ENCODE measurements around the gene ARHGEF26. TPM values are rescaled to one million over a fixed set of nuclear protein-coding genes. Genes with fewer than 3 reads are reported as not detected.

ARHGEF26 gene
- polyA plus RNA-seq, 3 donors: 0.05 TPM; not detected in 2

GRCh38 chr3:154217671-154218070, 96.5 kb downstream of the ARHGEF26 start:
- Mint-ChIP-seq H3K36me3 (no peaks in the 10 kb centered on the region), H3K9me3 (peaks cover 0 to 9% (median 2%) of the 10 kb centered on the region in 7 donors), H3K27me3 (ENCODE audit: low read depth in 3 of 3) (peaks cover 0 to 3% (median 0%) of the 10 kb centered on the region in 3 donors), H3K4me1 (peaks cover 7% of the 10 kb centered on the region), H3K27ac (no peak overlapping the region), H3K4me3 (no peak overlapping the region)
- no peak overlapping the region for H3K27ac ChIP-seq (ENCODE audit: low read depth in 1 of 2, low read length in 2 of 2)
- no peaks in the 10 kb centered on the region for H3K36me3 ChIP-seq (replicated peaks in 1 of 2; ENCODE audit: control insufficient read depth in 1 of 2, insufficient read depth in 2 of 2, low read length in 2 of 2)
- H3K4me2 ChIP-seq (replicated peaks; ENCODE audit: extremely low read depth, low read length, poor library complexity, severe bottlenecking): no peak overlapping the region
- no CpG with 5 or more reads among the region's 6 CpGs for WGBS (ENCODE audit: insufficient coverage)
- intact Hi-C loops (cut with micrococcal nuclease): no loop called here
- no peak overlapping the region for H3K9ac ChIP-seq (ENCODE audit: insufficient read depth, low read length, poor library complexity, severe bottlenecking)
- TF ChIP-seq CTCF (IDR thresholded peaks at IDR 0.05): no peak
- no peaks in the 10 kb centered on the region for H4K20me1 ChIP-seq (ENCODE audit: insufficient read depth, low read length)
- H3K4me3 ChIP-seq (replicated peaks in 1 of 3; ENCODE audit: low read depth in 2 of 3, low read length in 3 of 3): no peak overlapping the region
- H3K79me2 ChIP-seq (ENCODE audit: insufficient read depth, low read length): no peaks in the 10 kb centered on the region
- H3K9me3 ChIP-seq (replicated peaks in 1 of 2; ENCODE audit: control insufficient read depth in 1 of 2, insufficient read depth in 1 of 2, low read length in 2 of 2): no peaks in the 10 kb centered on the region
- no peaks in the 10 kb centered on the region for H3K27me3 ChIP-seq (ENCODE audit: control insufficient read depth in 2 of 2, insufficient read depth in 2 of 2, low read length in 2 of 2)
- no peaks in the 10 kb centered on the region for H3K4me1 ChIP-seq (ENCODE audit: control insufficient read depth in 1 of 2, insufficient read depth in 2 of 2, low read length in 2 of 2)
- H2AFZ ChIP-seq (ENCODE audit: insufficient read depth, low read depth, low read length, poor library complexity, severe bottlenecking): no peak overlapping the region
- DNase-seq: no peak

GRCh38 chr3:154218728-154219127, 97.5 kb downstream of the ARHGEF26 start:
- H3K4me3 Mint-ChIP-seq: no peak overlapping the region
- H3K36me3 ChIP-seq (replicated peaks in 1 of 2; ENCODE audit: control insufficient read depth in 1 of 2, insufficient read depth in 2 of 2, low read length in 2 of 2): no peaks in the 10 kb centered on the region
- DNase-seq: no peak
- no peak for TF ChIP-seq CTCF (IDR thresholded peaks at IDR 0.05)
- no peaks in the 10 kb centered on the region for H3K27me3 ChIP-seq (ENCODE audit: control insufficient read depth in 2 of 2, insufficient read depth in 2 of 2, low read length in 2 of 2)
- no peaks in the 10 kb centered on the region for H3K36me3 Mint-ChIP-seq
- H3K79me2 ChIP-seq (ENCODE audit: insufficient read depth, low read length): no peaks in the 10 kb centered on the region
- H3K4me1 Mint-ChIP-seq: peaks cover 11% of the 10 kb centered on the region
- WGBS (ENCODE audit: insufficient coverage): no CpG with 5 or more reads among the region's 1 CpG
- no peaks in the 10 kb centered on the region for H3K4me1 ChIP-seq (ENCODE audit: control insufficient read depth in 1 of 2, insufficient read depth in 2 of 2, low read length in 2 of 2)
- H3K4me3 ChIP-seq (replicated peaks in 1 of 3; ENCODE audit: low read depth in 2 of 3, low read length in 3 of 3): no peak overlapping the region
- peaks cover 0 to 9% (median 2%) of the 10 kb centered on the region in 7 donors for H3K9me3 Mint-ChIP-seq
- H4K20me1 ChIP-seq (ENCODE audit: insufficient read depth, low read length): no peaks in the 10 kb centered on the region
- H3K9me3 ChIP-seq (replicated peaks in 1 of 2; ENCODE audit: control insufficient read depth in 1 of 2, insufficient read depth in 1 of 2, low read length in 2 of 2): no peaks in the 10 kb centered on the region
- H3K27me3 Mint-ChIP-seq (ENCODE audit: low read depth in 3 of 3): peaks cover 0 to 3% (median 0%) of the 10 kb centered on the region in 3 donors
- intact Hi-C loops (cut with micrococcal nuclease): no loop called here
- no peak overlapping the region for H3K27ac ChIP-seq (ENCODE audit: low read depth in 1 of 2, low read length in 2 of 2)
- H3K27ac Mint-ChIP-seq: no peak overlapping the region
- H3K4me2 ChIP-seq (replicated peaks; ENCODE audit: extremely low read depth, low read length, poor library complexity, severe bottlenecking): no peak overlapping the region
- no peak overlapping the region for H2AFZ ChIP-seq (ENCODE audit: insufficient read depth, low read depth, low read length, poor library complexity, severe bottlenecking)
- H3K9ac ChIP-seq (ENCODE audit: insufficient read depth, low read length, poor library complexity, severe bottlenecking): no peak overlapping the region
